Measurements from ENCODE around the gene ANKRD11. TPM values are rescaled to one million over a fixed set of nuclear protein-coding genes. Genes with fewer than 3 reads are reported as not detected.
A peak's percentile ranks its signal among the peaks of the same experiment; 100 is the strongest.

ANKRD11 gene
- total RNA-seq, 1 donor from 2014 or later = 133 TPM

- no peaks in the 10 kb centered on the region for H3K36me3 ChIP-seq (ENCODE audit: control insufficient read depth, insufficient read depth, low read length)
- peak; percentile 69 for DNase-seq (ENCODE audit: low read depth)
- TF ChIP-seq CTCF (IDR thresholded peaks at IDR 0.05; ENCODE audit: insufficient read depth, low read length, poor library complexity, severe bottlenecking) = no peak
- no peaks in the 10 kb centered on the region for H3K27me3 ChIP-seq (ENCODE audit: control insufficient read depth, insufficient read depth, low read length)
- H3K4me3 ChIP-seq (ENCODE audit: low read depth, low read length) = no peak overlapping the region
Observed at GRCh38 chr16:89319886-89320781, 170.2 kb downstream of the ANKRD11 start.

- Histone ChIP-seq H3K36me3 (ENCODE audit: control insufficient read depth, insufficient read depth, low read length) (no peaks in the 10 kb centered on the region), H3K4me3 (ENCODE audit: low read depth, low read length) (no peak overlapping the region), H3K27me3 (ENCODE audit: control insufficient read depth, insufficient read depth, low read length) (no peaks in the 10 kb centered on the region)
- DNase-seq (ENCODE audit: low read depth) = no peak
- TF ChIP-seq CTCF (IDR thresholded peaks at IDR 0.05; ENCODE audit: insufficient read depth, low read length, poor library complexity, severe bottlenecking) = no peak
Observed at GRCh38 chr16:89319631-89319885, 170.8 kb downstream of the ANKRD11 start.

GRCh38 chr16:89318871-89319630 is 171.3 kb downstream of the ANKRD11 start:
- TF ChIP-seq CTCF (IDR thresholded peaks at IDR 0.05; ENCODE audit: insufficient read depth, low read length, poor library complexity, severe bottlenecking) = no peak
- no peak for DNase-seq (ENCODE audit: low read depth)
- H3K27me3 ChIP-seq (ENCODE audit: control insufficient read depth, insufficient read depth, low read length) = no peaks in the 10 kb centered on the region
- H3K4me3 ChIP-seq (ENCODE audit: low read depth, low read length) = no peak overlapping the region
- no peaks in the 10 kb centered on the region for H3K36me3 ChIP-seq (ENCODE audit: control insufficient read depth, insufficient read depth, low read length)

- Histone ChIP-seq H3K27me3 (ENCODE audit: control insufficient read depth, insufficient read depth, low read length) (no peaks in the 10 kb centered on the region), H3K36me3 (ENCODE audit: control insufficient read depth, insufficient read depth, low read length) (no peaks in the 10 kb centered on the region), H3K4me3 (ENCODE audit: low read depth, low read length) (no peak overlapping the region)
- no peak for DNase-seq (ENCODE audit: low read depth)
- TF ChIP-seq CTCF (IDR thresholded peaks at IDR 0.05; ENCODE audit: insufficient read depth, low read length, poor library complexity, severe bottlenecking) = no peak
Observed at GRCh38 chr16:89318430-89318758, 172.0 kb downstream of the ANKRD11 start.

- Histone ChIP-seq H3K4me3 (ENCODE audit: low read depth, low read length) (no peak overlapping the region), H3K36me3 (ENCODE audit: control insufficient read depth, insufficient read depth, low read length) (no peaks in the 10 kb centered on the region), H3K27me3 (ENCODE audit: control insufficient read depth, insufficient read depth, low read length) (no peaks in the 10 kb centered on the region)
- no peak for TF ChIP-seq CTCF (IDR thresholded peaks at IDR 0.05; ENCODE audit: insufficient read depth, low read length, poor library complexity, severe bottlenecking)
- DNase-seq (ENCODE audit: low read depth) = no peak
Observed at GRCh38 chr16:89317729-89318429, 172.5 kb downstream of the ANKRD11 start.

Data from kidney epithelial cell (primary cell).